HS-5 (cell line): ENCODE data around the gene CACNA2D3.
"Not testable (repeated sequence)": the region's sequence is repeated elsewhere in the genome, so short reads cannot be mapped to it uniquely, and the experiment has no call there.

ENCODE experiments used
- DNase-seq: peaks from one replicate; pipeline ENCODE4 v3.0.0-alpha.2; 2012; ENCODE audit warnings: low read depth

CACNA2D3 gene

GRCh38 chr3:54464554-54464953 is 342.2 kb downstream of the CACNA2D3 start:
- DNase-seq = not testable (repeated sequence)

DNA sequence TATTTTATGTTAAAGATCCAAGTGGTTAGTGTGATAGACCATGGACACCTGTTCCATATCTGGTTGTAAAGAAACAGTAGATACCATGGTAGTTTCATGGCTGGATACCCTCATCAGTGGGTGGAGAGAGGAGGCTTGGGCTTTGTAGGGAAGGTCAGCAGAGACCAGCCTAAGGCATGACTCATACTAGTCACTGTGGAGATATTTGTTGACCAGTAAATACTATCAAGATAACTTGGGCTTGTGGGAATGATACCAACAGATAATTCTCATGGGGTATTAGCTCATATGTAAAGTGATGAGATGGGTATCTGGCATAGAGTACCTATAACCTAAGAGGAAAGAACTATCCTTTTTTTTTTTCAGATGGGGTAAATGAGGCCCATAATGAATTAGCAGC is 354.5 kb downstream of the CACNA2D3 start:
- DNase-seq = no peak

GRCh38 chr3:54481606-54482365 is 359.4 kb downstream of the CACNA2D3 start:
- no peak for DNase-seq

- DNase-seq = no peak
Measured at GRCh38 chr3:54484334-54484733, 362.0 kb downstream of the CACNA2D3 start.

GRCh38 chr3:54486317-54486716 is 364.0 kb downstream of the CACNA2D3 start:
- no peak for DNase-seq

- DNase-seq = no peak
Measured at GRCh38 chr3:54488297-54488696, 365.9 kb downstream of the CACNA2D3 start.

GRCh38 chr3:54494209-54494608 is 371.9 kb downstream of the CACNA2D3 start:
- no peak for DNase-seq

GRCh38 chr3:54506603-54507002 is 384.3 kb downstream of the CACNA2D3 start:
- peak; percentile 76 for DNase-seq

DNA sequence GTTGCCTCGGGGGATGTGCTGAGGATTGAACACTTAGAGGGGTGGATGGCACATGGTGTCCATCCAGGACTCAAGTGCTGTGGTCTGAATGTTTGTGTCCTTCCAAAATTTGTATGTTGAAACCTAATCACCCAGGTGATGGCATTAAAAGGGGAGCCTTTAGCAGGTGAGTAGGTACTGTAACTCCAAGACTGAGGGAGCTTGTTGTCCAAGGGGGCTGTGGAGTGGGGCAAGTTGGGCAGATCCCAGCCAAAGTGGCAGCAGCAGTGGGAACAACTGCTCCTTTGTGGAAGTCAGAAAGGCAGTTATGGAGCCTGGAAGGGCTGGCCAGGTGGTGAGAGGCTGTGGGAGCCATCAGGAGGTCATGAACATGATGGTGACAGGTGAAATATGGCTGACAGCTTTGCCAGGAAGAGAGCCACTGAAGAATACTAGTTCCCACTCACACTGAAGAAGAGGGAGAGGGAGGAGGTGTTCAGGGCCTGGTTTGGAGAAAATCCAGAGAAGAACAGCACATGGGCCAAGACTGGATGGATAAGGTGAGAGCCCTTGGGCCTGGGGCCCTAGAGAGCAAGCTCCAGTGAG is 385.6 kb downstream of the CACNA2D3 start:
- no peak for DNase-seq

DNA sequence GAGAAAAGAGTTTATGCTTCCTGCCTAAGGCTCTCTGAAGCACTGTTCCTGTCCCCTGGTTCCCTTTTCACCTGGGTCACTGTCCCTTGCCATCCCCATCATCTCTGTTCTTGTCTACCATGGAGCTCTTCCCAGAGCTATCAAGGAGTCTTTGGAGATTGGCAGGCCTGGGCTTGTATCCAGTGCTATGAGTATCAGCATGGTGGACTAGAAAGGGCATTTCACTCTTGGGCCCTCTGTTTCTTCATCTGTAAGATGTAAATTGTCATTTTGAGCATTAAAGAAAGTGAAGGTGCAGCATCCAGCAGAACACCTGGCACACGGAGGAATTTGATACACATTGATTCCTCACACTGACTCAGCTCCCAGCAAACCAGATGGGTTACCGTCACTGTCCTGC is 388.2 kb downstream of the CACNA2D3 start:
- DNase-seq = no peak

DNA sequence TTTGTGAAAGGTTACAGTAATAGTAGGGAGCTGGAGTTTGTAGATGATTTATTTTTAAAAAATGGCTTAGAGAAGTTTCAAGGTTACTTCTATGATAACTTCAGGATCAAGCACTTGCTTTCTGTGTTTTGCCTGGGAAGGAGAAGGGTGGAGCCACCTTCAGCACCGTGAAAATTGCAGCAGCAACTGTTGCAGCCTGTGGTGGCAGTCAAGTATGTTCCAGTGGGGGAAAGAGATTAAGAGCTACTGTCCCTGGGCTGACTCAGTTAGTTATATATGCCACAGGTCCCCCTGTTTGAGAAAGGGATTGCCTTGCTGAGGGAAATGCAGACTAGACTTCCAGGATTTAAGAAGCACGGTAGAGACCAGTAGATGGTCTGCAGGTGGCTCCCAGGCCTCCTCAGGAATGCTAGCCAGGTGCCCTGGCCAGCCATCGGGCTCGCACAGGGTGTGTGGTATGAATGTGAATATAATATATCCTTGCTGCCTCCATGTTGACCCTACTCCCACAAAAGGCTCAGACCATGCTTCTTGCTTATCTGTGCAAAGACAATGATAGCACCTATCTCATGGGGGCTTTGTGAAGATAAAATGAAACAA is 389.5 kb downstream of the CACNA2D3 start:
- DNase-seq = no peak

DNA sequence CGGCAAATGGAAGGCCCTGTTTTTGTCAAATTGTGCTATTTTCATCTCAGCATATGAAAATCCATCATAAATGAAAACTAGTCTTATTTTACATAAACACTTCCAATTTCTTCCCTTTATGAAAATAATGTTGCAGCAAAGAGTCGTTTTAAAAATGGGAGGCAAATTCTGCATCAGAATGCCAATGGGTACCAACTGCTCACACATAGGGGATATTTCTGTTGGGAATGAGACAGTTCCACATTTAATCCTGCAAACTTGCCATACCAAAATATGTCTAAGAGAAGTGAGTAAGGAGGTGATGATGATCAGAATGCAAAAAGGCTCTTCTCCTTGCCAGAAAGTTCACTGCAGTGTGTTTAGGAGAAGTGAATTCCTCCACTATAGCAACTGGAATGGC is 391.7 kb downstream of the CACNA2D3 start:
- DNase-seq = no peak

- DNase-seq = no peak
Measured at GRCh38 chr3:54514416-54514815, 392.1 kb downstream of the CACNA2D3 start.

DNA sequence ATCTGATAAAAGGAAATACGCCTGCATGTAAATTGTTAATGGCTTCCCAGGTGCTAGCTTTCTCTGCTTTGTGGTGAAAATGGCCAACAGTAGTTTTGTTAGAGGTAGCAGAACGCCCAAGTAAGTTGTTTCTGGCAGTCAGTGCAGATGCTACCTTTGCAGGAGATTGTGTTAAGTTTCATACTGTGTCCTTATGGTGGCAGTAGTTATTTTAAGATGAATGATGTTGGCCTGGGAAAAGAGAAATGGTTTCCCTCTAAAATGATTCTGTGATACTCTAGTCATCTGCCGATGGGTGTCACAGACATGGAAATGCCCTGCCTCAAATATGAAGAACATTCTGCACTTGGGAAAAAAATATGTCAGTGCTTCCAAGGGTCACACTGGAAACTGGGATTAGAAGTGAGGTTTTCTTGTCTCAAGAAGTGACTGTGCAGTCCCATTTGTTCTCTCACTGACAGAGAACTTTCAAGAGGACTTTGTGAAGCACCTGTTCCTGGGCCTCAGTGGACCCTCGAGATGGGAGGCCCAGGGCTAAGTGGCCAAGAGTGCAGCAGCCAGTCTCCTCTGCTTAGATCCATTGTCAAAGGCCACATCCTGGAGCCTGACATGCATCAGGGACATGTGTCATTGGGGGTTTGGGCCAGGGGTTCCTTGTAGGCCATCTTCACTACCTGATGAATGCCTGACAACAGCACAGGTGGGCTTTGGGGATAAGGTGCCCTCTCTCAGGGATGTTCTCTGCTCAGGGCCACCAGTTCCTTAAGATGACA is 393.3 kb downstream of the CACNA2D3 start:
- no peak for DNase-seq

DNA sequence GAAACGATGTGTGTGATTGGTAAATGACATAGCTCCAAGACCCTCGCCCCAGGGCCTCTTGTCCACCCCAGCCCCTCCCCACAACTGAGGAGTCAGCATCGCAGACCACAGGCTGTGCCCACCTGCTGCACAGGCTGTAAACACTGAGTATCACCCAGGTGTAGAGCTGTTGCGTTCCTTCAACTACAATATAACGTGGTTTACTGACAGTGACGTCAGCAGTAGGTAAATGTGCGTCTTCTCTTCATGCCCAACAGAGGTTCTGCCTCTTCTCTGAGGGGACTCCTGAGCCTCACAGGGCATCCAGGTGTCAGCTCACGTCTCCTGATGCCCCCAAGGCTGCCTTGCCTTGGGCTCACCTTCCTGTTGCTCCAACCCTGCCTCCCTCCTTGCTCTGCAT is 395.1 kb downstream of the CACNA2D3 start:
- no peak for DNase-seq

GRCh38 chr3:54518011-54518675 is 395.8 kb downstream of the CACNA2D3 start:
- no peak for DNase-seq

DNA sequence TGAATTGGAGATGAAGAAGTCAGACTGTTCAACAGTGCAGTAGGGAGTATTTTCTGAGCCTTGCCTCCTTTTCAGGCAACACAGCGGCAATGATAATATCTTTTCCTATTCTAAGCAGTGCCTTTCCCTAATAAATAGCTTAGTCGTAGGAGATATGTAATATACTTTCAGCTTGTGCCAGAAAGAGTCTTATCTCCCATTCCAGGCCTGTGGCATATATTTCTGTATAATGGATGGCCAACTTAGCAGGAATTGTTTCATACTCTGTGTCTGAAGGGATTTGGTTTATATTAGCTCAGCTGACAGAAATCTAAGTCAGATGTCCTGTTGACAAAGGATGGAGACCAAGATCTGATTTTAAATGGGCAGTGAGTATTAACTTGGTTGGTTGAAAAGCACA is 397.1 kb downstream of the CACNA2D3 start:
- no peak for DNase-seq

GRCh38 chr3:54520060-54520459 is 397.7 kb downstream of the CACNA2D3 start:
- no peak for DNase-seq

DNA sequence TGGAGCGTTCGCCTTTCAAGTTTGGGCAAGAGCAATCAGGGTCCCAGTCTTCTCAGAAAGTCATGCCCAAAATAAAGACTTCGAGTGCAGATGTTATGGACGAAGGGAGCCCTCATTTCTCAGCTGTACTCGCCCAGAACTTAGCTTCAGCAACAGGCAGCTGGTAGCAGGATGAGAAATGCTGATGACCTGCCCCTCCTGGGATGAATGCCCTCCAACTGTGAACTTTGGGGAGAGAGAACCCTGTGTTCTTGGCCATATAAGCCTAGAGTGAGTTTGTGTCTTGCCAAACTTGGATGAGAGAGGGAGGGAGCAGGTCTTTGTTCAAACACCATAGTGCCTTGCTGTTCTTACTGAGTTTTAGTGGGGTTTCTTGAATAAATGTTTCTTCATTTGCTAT is 405.2 kb downstream of the CACNA2D3 start:
- DNase-seq = no peak

DNA sequence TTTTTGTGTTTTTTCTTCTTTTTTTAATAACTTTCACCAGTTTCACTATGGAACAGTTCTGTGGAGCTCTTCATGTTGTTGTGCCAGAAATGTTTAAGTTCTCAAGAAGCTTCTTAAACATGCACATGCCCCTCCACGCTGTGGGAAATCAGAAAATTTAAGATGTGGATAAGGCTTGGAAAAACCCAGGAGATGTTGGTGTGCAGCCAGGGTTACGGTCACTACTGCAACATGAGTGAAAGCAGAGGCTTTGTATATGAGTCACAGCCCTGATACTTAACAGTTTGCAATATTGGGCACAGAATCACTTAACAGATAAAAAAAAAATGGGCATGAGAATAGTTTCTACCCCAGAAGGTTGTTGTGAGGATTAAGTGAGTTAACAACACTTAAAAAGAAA is 405.6 kb downstream of the CACNA2D3 start:
- peak; percentile 50 for DNase-seq

GRCh38 chr3:54528668-54529067 is 406.3 kb downstream of the CACNA2D3 start:
- no peak for DNase-seq

DNA sequence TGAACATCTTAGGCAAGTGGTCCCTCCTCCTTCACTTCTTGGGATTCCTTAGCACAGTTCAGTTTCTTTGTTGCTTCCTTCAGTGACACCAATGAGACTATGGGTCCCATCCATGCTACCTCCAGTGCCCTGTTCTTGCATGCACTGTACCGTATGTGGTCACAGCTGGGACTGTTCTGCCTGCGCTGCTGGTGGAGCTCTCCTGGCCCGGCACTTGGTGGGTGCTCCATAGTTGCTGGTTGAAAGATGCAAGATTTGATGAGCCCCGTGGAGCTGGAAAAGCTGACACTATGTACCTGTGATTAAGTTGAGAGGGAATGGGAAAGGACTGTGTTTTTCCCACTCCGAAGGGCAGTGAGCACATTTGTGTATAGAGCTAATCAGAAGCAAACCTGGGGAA is 407.7 kb downstream of the CACNA2D3 start:
- DNase-seq = no peak
